Measurements from ENCODE around the gene CRACDL.

DNA sequence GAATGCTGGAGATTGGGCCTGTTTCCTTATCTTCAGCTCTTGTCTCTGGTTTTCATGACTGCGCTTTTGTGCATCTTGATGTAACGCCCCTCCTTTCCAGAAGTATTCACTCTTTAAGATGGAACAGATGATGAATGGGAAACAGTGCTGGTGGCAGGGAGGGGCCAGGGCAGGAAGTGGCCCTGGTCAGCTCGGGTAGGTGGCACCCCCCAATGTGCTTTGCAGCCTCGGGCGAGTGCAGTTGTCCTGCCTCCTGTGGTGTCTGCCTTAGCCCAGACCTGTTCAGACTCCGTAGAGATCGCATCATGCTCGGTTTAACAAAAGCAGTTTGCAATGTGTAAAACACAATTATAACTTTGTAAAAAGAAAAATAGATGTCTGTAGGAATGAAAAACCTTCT, 188.1 kb downstream of the CRACDL start:
- TF ChIP-seq POLR2A (IDR thresholded peaks at IDR 0.05; ENCODE audit: low read depth, low read length) (no peak), POLR2AphosphoS5 (IDR thresholded peaks at IDR 0.05; ENCODE audit: low read depth, low read length) (no peak), SPI1 (IDR thresholded peaks at IDR 0.05; ENCODE audit: low read depth, low read length) (no peak), PAX5 (IDR thresholded peaks at IDR 0.05; ENCODE audit: insufficient read depth, low read length, severe bottlenecking) (no peak), TAF1 (IDR thresholded peaks at IDR 0.05; ENCODE audit: low read depth, low read length) (no peak)
